ENCODE data around the gene TERB2.

- no peak for TF ChIP-seq CTCF (conservative IDR thresholded peaks at IDR 0.05)
- no peak for TF ChIP-seq ZFX (IDR thresholded peaks at IDR 0.05)
Observed at GRCh38 chr15:45021348-45021747, 64.9 kb downstream of the TERB2 start.
